ENCODE results near the gene FAM25A.

The FAM25A gene

GRCh38 chr10:87060280-87060928, 40.3 kb downstream of the FAM25A start:
- DNase-seq (ENCODE audit: low read depth, low spot score): no peak

- no peak for DNase-seq (ENCODE audit: low read depth, low spot score)
Measured at GRCh38 chr10:87064651-87065050, 44.6 kb downstream of the FAM25A start.

GRCh38 chr10:87066178-87066577, 46.1 kb downstream of the FAM25A start:
- no peak for DNase-seq (ENCODE audit: low read depth, low spot score)

- DNase-seq (ENCODE audit: low read depth, low spot score): no peak
Measured at GRCh38 chr10:87066865-87067264, 46.8 kb downstream of the FAM25A start.

GRCh38 chr10:87068281-87068680, 48.2 kb downstream of the FAM25A start:
- no peak for DNase-seq (ENCODE audit: low read depth, low spot score)

- DNase-seq (ENCODE audit: low read depth, low spot score): no peak
Measured at GRCh38 chr10:87072449-87072848, 52.4 kb downstream of the FAM25A start.

All from smooth muscle cell of the brain vasculature (primary cell).